Tongue (tissue), 2 donors: ENCODE results near the gene PYGO2. TPM values are rescaled to one million over a fixed set of nuclear protein-coding genes. Genes with fewer than 3 reads are reported as not detected.
"Not testable (repeated sequence)": the region's sequence is repeated elsewhere in the genome, so short reads cannot be mapped to it uniquely, and the experiment has no call there.

Source experiments
- DNase-seq: peaks from one replicate; pipeline ENCODE4 v3.0.0-alpha.2; 2015
- total RNA-seq: library from RNA; depleted of rRNA; stranded (reverse); fragments of >200 nt; gene quantifications from one replicate; pipeline ENCODE4 v1.2.3, GENCODE V29; 2014

The PYGO2 gene
- total RNA-seq, 1 donor from 2014 or later: 18.1 TPM

GRCh38 chr1:154941333-154942013 lies 20.1 kb downstream of the PYGO2 start:
- no peak for DNase-seq

- DNase-seq: no peak
Measured at GRCh38 chr1:154940651-154941194, 20.9 kb downstream of the PYGO2 start.

- no peak for DNase-seq
Measured at GRCh38 chr1:154940213-154940560, 21.4 kb downstream of the PYGO2 start.

DNA sequence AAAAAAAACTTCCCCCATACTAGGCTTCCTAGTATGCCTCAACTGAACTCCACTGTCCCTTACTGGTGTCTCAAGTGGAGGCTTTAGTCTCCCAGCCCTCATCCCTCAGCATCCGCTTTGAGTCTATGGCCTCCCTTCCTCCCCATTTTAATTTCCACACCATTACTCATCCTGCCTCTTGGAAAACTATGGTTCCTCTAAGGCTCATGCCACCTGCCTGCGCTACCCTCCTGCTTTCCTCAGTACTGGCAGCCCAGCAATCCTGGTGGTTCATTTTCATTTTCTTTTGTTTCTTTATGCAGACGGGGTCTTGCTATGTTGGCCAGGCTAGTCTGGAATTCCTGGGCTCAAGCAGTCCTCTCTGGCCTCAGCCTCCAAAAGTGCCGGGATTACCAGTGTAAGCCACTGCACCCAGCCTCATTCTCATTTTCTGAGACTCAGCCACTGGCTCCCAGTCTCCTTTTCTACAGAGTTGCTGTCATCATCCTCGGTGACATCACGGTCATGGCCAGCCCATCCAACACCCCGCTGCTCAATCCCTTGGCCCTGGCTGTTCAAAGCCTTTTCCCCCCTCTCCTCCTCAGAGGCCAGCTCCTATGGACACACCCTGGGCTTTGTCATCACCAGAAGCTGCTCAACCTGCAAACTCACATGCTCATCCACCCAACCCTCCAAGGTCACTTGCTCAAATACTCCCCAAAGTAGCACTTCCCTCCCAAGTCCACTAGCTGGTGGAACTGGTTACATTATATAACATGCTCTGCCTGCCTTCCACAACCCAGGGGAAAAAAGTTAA lies 22.8 kb downstream of the PYGO2 start:
- DNase-seq: no peak

DNA sequence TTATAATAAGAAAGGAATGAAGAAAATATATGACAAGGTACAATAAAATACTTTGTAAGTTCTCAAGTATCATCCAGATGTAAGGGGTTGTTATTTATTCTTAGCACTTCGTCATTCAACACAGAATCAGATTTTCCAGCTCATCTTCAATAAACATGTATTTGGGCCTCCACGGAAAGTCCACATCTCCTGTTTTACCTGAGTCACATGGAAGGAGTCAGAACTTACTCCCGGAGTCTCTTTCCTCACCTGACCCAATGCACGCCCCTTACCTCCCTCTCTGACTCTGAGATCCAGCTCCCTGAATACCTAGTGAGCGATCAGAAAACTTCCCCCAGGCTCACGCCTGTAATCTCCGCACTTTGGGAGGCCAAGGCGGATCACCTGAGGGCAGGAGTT lies 23.6 kb downstream of the PYGO2 start:
- no peak for DNase-seq

DNA sequence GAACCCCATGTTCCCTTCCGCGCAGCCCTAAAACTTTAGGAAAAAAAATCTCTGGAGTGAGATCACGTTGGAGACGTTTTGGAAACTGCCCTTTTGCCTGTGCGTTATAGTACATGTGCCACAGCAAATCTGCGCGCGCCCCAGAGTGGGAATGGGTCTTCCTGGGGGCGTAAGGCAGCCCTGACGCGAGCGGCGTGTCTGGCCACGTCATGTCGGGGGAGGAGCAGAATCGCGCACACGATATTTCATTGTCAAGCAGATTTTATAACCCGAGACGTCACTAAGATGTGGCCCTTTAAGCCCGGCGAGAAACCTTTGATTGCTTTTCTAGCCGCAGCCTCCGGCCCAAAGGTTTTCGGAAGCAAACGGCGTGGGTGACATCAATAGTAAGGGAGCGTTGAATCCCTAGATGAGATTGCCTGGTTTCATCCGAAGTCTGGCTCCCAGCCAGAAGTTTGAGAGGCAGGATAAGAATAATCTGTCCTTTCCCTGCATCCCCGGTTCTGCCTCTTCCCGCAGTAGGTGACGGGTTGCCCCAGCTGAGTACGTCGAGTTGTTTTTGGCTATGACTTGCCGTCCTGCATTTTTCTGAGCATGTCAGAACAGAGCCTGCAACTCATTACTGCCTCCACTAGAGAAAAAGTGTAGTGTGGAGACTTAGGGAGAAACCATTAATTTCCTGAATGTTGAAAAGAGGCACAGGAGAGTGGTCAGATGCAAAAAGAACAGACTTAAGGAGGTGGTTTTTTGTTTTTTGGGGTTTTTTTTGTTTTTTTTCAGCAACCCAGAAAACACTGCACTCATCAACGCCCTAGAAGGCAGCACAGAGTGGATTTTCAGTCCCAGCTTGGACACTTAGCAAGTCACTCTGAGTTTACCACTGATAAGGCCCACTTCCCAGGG lies 24.2 kb downstream of the PYGO2 start:
- peak; percentile 97 for DNase-seq

DNA sequence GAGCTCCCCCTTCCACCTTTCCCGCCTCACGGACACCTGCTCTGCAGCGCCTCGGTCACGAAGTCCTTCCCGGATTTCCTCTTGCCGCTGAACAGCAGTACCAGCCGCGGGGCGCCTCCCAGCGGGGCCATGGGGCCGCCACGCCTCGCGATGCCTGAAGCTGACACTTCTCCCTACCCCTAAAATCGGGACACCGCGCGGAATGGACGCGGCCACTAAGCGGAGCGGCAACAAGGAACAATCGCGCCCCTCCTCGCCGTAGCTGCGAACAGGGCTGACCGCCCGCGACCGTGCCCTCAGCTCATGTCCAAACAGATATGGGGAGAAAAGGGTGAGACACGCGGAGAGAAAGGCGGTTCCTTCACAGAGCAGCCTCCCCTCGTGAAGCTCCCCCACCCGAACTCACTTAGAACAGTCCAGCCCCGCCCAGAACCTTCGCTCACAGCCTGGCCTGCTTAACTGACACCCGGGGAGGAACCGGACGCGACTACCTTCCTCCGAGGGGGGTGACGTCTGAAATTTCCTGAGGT lies 25.0 kb downstream of the PYGO2 start, which contains the start of gene PMVK:
Gene PMVK (minus strand): TSS at position 165 of the 530 bp plus-strand sequence. CDS start 34 bp downstream, at position 131.
- peak; percentile 98 for DNase-seq

- no peak for DNase-seq
Measured at GRCh38 chr1:154935749-154936554, 25.6 kb downstream of the PYGO2 start.

- DNase-seq: no peak
Measured at GRCh38 chr1:154934358-154934948, 27.1 kb downstream of the PYGO2 start.

DNA sequence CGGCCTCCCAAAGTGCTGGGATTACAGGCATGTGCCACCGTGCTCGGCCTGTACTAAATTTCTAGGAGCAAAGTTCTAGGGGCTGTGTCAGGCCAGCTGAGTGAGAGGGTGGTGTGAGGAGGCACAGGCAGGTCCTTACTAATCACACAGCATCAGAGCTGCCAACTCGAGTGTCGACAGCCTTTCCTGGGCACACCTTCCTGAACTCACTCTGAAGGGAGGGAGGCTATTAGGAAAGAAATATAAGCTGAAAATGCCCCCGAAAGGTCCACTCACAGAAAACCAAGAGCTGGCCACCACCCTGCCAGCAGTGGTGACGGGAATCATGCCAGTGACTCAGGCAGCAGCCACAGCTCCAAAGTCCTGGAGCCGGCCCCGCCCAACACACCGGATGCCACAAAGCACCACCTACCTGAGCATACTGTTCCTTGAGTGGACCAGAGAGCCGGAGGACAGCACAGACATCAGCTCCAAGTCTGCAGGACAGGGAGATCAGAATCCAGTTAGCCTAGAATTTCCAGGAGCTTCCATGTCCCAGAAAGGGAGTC lies 29.6 kb downstream of the PYGO2 start:
- DNase-seq: no peak

- no peak for DNase-seq
Measured at GRCh38 chr1:154926201-154926600, 35.4 kb downstream of the PYGO2 start.

GRCh38 chr1:154925335-154926170 lies 36.0 kb downstream of the PYGO2 start:
- DNase-seq: no peak

- DNase-seq: no peak
Measured at GRCh38 chr1:154923695-154924094, 37.9 kb downstream of the PYGO2 start.

DNA sequence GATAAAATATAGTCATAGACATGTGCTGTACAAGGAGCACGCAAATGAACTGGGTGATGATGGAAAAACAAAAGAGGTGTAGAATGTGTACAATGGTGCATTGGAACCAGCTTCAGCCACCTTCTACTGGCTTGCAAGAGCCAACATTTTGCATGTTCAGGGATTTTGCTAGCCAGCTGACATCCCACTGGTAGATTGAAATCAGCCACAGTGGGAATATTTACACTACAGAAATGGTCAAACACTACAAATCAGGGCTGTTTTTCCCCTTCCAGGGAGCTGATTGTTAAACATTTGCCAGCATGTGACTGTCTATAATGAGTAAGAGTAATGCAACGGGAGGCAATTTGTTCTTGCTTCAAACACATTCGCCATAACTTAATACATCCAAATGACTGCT lies 48.3 kb downstream of the PYGO2 start:
- DNase-seq: no peak

- no peak for DNase-seq
Measured at GRCh38 chr1:154912755-154913154, 48.8 kb downstream of the PYGO2 start.

GRCh38 chr1:154911691-154912550 lies 49.7 kb downstream of the PYGO2 start:
- DNase-seq: no peak

GRCh38 chr1:154910851-154911250 lies 50.7 kb downstream of the PYGO2 start:
- no peak for DNase-seq

- DNase-seq: no peak
Measured at GRCh38 chr1:154908937-154909336, 52.6 kb downstream of the PYGO2 start.

- not testable (repeated sequence) for DNase-seq
Measured at GRCh38 chr1:154908129-154908528, 53.5 kb downstream of the PYGO2 start.
